ENCODE data around the gene POSTN.

DNA sequence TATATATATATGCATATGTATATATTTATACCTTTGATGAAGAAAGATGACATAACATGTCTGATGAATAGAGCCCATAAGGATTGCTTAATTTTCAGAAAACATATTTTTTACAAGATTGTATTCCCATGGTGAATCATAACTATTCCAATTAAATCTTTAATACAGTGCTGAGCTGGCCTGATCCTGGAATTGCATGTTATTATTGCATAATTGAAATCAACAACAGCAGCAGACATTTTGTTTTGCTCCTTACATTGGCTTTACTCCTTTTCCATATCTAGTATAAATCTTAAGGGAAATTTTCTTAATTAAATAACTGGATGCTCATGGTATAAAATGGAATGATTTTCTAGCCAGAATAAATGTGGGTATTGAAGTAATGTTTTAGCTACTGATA is 22.0 kb downstream of the POSTN start:
- TF ChIP-seq POLR2A (IDR thresholded peaks at IDR 0.05) (no peak), POLR2AphosphoS5 (IDR thresholded peaks at IDR 0.05) (no peak)
- TF ChIP-seq, protein P1, sequence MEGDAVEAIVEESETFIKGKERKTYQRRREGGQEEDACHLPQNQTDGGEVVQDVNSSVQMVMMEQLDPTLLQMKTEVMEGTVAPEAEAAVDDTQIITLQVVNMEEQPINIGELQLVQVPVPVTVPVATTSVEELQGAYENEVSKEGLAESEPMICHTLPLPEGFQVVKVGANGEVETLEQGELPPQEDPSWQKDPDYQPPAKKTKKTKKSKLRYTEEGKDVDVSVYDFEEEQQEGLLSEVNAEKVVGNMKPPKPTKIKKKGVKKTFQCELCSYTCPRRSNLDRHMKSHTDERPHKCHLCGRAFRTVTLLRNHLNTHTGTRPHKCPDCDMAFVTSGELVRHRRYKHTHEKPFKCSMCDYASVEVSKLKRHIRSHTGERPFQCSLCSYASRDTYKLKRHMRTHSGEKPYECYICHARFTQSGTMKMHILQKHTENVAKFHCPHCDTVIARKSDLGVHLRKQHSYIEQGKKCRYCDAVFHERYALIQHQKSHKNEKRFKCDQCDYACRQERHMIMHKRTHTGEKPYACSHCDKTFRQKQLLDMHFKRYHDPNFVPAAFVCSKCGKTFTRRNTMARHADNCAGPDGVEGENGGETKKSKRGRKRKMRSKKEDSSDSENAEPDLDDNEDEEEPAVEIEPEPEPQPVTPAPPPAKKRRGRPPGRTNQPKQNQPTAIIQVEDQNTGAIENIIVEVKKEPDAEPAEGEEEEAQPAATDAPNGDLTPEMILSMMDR (IDR thresholded peaks at IDR 0.05): no peak
